NOMO-1 (cell line): ENCODE data around the gene TEAD3.
"Not testable (repeated sequence)": the region's sequence is repeated elsewhere in the genome, so short reads cannot be mapped to it uniquely, and the experiment has no call there.

ENCODE experiments used
- DNase-seq, 2 experiments: peaks; one replicate each; lab custom pipeline; 2025; ENCODE audit not compliant: unreplicated experiment in 2 of 2; lab: John Stamatoyannopoulos, UW

Gene TEAD3

GRCh38 chr6:35452183-35453090, 44.4 kb downstream of the TEAD3 start, which contains the start of gene FANCE:
Gene FANCE, plus strand, starts transcription at chr6:35452338. Its CDS starts 208 bp downstream, at chr6:35452546.
- peak; percentile 80 to 91 for DNase-seq

GRCh38 chr6:35451354-35452182, 45.3 kb downstream of the TEAD3 start:
- DNase-seq = no peak

- DNase-seq = peak; percentile 81 to 85
Observed at GRCh38 chr6:35449287-35449881, 47.5 kb downstream of the TEAD3 start.

- DNase-seq = no peak
Observed at GRCh38 chr6:35448191-35448590, 48.7 kb downstream of the TEAD3 start.

- DNase-seq = no peak
Observed at GRCh38 chr6:35445691-35446090, 51.2 kb downstream of the TEAD3 start.

GRCh38 chr6:35443341-35444030, 53.4 kb downstream of the TEAD3 start:
- DNase-seq = no peak

GRCh38 chr6:35442693-35443092, 54.2 kb downstream of the TEAD3 start:
- DNase-seq = no peak

- DNase-seq = no peak
Observed at GRCh38 chr6:35441642-35442041, 55.2 kb downstream of the TEAD3 start.

GRCh38 chr6:35441205-35441604, 55.7 kb downstream of the TEAD3 start:
- DNase-seq = no peak

GRCh38 chr6:35439308-35439707, 57.6 kb downstream of the TEAD3 start:
- DNase-seq = no peak

- not testable (repeated sequence) for DNase-seq
Observed at GRCh38 chr6:35438378-35439065, 58.4 kb downstream of the TEAD3 start.

- no peak for DNase-seq
Observed at GRCh38 chr6:35436071-35436857, 60.6 kb downstream of the TEAD3 start.

- no peak for DNase-seq
Observed at GRCh38 chr6:35435074-35435837, 61.6 kb downstream of the TEAD3 start.

GRCh38 chr6:35432702-35433101, 64.2 kb downstream of the TEAD3 start:
- not testable (repeated sequence) for DNase-seq

GRCh38 chr6:35432291-35432690, 64.6 kb downstream of the TEAD3 start:
- no peak for DNase-seq

GRCh38 chr6:35429463-35429862, 67.4 kb downstream of the TEAD3 start:
- no peak for DNase-seq

GRCh38 chr6:35428421-35429149, 68.3 kb downstream of the TEAD3 start:
- no peak for DNase-seq

GRCh38 chr6:35427851-35428321, 69.0 kb downstream of the TEAD3 start:
- no peak for DNase-seq
